Measurements from ENCODE around the gene EYS. TPM values are rescaled to one million over a fixed set of nuclear protein-coding genes. Genes with fewer than 3 reads are reported as not detected.

Gene EYS
- total RNA-seq, 1 experiment from 2014 or later: 0.98 TPM

GRCh38 chr6:65221153-65221552 is 485.9 kb downstream of the EYS start:
- no peak for DNase-seq (ENCODE audit: low read depth)

DNA sequence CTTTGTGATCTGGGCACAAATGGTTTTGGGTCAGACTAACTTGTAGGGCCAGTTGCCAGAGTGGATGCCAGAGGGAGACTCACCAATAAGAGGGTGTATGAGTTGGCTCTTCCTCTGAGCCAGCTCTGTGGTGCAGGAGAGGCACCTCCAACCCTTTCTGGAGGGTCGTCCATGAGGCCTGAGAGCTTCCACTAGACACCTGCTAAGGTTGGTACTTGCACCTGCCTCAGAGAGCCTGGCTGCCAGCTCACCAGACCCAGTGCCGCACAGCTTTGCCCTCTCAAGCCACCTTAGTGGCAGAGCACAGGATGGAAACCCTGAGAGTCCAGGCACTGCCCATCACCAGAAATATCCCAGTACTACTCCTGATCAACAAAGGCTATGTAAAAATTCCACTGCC is 504.3 kb downstream of the EYS start:
- no peak for DNase-seq (ENCODE audit: low read depth)

DNA sequence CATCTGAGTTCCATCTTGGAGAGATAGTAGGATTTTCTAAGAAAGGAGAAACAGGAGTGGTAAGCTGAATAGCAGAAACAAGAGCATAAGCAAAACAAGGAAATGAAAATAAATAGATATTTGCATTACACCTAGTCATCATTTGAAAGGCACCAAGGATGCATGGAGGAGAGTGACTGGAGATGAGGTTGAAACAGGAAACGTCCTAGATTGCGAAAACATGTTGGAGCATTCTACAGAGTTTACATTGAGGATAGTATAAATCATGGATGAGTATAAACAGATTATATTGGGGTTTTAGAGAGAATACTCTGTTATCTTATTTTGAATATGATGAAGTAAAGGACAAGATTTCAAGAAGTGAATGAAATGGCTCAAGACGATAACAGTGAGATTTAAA is 507.3 kb downstream of the EYS start:
- DNase-seq (ENCODE audit: low read depth): no peak

DNA sequence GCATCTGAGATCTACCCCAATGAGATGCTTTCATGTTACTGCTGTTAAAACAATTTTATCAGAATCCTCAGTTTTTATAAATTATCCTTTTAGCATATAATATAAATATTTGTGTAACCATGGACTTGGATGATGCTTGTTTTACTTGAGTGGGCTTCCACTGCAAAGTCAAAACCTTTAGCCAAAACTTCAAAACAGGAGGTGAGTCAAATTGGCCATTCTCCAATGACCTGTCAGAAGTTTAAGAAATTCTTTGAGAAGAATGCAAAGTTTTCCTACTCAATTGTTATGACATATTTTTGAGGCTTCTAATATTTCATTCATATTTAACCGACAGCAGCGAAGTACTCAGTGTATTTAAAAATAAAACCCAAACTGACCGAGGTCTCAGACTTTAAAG is 507.9 kb downstream of the EYS start:
- DNase-seq (ENCODE audit: low read depth): no peak

DNA sequence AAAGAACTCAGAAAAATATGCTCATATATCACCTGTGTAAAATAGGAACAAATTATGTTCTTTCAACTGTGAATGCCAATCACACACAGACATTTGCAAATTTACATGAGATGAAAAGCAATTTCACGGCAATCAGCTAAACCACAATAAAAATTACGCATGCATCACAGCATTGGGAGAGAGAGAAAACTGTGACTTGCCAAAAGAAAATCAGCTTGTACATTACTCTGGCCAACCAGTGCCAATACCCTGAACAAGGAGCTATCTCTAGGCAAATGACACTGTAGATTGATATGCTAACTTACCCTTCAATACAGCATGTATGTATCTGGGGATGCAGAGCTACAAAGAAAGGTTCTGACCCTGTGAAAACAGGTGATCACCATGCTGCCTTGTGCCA is 515.6 kb downstream of the EYS start:
- no peak for DNase-seq (ENCODE audit: low read depth)

GRCh38 chr6:65189236-65189881 is 517.7 kb downstream of the EYS start:
- DNase-seq (ENCODE audit: low read depth): no peak

DNA sequence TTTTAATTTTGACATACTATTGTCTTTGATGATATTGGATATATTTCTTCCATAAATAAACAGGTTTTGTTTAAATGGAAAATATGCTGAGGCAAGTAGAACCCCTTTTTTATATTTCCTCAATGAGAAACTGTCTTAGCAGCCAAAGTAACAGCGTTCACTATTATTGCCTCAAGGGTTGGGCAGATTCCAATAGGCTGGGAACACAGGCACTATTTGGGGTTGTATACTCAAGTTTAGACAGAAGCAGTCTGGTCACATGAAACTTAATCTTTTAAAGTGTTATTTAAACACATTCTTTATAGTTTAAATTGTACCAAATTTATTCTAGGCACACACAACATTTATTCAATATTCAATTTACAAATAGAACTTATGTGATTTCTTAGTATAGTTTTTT is 520.2 kb downstream of the EYS start:
- DNase-seq (ENCODE audit: low read depth): no peak

GRCh38 chr6:65182681-65183080 is 524.3 kb downstream of the EYS start:
- DNase-seq (ENCODE audit: low read depth): no peak

- no peak for DNase-seq (ENCODE audit: low read depth)
Observed at GRCh38 chr6:65170273-65170672, 536.8 kb downstream of the EYS start.

- DNase-seq (ENCODE audit: low read depth): no peak
Observed at GRCh38 chr6:65161661-65162060, 545.4 kb downstream of the EYS start.

GRCh38 chr6:65157025-65157424 is 550.0 kb downstream of the EYS start:
- no peak for DNase-seq (ENCODE audit: low read depth)

DNA sequence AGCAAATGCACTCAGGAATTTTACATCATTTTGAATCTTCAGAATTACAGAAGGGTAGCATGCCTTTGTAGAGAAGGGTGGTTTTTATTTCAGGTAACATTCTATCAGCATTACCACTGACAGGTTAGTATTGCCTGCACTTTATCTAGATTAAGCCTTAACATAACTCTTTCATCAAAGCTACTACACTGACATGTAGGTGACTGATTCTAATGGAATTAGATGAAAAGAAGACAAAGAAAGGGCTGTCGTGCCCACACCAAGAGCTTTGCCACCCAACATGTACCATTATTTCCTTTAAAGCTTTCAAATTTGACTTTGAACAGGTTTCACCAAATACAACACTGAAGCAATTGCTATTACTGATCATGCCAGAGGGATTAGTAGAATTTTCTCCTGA is 551.9 kb downstream of the EYS start:
- no peak for DNase-seq (ENCODE audit: low read depth)

DNA sequence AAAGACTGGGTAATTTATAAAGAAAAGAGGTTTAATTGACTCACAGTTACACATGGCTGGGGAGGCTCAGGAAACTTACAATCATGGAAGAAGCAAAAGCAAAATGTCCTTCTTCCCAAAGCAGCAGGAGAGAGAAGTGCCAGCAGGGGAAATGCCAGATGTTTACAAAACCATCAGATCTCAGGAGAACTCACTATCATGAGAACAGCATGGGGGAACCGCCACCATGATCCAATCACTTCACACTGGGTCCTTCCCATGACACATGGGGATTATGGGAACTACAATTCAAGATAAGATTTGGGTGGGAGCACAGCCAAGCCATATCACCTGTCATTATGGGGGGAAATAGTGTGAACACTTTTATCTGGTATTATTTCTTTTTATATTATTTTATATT is 557.2 kb downstream of the EYS start:
- DNase-seq (ENCODE audit: low read depth): no peak

DNA sequence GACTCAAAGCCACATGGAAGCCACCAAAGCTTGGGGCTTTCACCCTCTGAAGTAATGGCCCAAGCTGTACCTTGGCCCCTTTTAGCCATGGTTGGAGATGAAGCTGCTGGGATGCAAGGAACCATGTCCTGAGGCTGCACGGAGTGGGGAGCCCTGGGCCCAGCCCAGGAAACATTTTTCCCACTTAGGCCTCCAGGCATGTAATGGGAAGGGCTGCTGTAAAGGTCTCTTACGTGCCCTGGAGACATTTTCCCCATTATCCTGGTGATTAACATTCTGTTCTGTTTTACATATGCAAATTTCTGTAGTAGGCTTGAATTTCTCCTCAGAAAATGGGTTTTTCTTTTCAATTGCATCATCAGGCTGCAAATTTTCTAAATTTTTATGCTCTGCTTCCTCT is 558.2 kb downstream of the EYS start:
- no peak for DNase-seq (ENCODE audit: low read depth)

DNA sequence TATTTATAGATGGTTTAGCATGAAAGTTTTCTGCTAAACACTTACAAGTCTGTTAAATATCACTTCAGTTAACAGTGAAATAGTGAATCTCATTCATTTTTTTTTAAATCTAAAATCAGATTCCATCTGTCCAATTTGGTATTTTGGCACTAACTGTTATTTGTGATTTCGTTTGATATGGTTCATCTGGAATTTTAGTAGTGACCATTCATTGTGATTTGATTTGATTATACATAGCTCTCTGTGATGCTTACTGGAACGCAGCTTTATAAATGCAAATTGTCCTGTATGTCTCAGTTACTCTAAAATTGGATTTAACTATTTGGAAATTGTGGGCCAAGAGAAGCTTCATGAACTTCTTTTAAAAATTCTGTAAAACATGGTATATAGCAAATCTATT is 571.5 kb downstream of the EYS start:
- no peak for DNase-seq (ENCODE audit: low read depth)

- DNase-seq (ENCODE audit: low read depth): no peak
Observed at GRCh38 chr6:65126667-65127066, 580.4 kb downstream of the EYS start.

GRCh38 chr6:65123521-65123920 is 583.5 kb downstream of the EYS start:
- no peak for DNase-seq (ENCODE audit: low read depth)

- no peak for DNase-seq (ENCODE audit: low read depth)
Observed at GRCh38 chr6:65117817-65118409, 589.1 kb downstream of the EYS start.

DNA sequence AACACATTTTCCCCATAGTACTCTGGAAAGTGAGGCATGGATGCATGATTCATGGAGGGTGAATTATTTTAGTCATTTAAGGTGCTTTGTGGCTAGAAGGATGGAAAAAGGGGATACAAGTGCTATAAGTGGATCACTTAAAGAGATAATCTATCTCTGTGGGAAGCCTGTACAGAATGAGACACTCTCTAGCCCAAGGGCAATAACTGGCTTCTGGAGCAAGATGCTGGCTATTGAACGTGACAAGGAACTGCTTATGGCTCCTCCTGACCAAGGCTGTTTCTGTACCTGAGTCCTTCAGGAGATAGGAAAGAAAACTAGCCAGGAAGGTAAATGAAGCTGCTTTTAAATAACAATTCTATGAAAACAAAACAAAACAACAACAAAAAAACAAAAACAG is 590.7 kb downstream of the EYS start:
- no peak for DNase-seq (ENCODE audit: low read depth)

DNA sequence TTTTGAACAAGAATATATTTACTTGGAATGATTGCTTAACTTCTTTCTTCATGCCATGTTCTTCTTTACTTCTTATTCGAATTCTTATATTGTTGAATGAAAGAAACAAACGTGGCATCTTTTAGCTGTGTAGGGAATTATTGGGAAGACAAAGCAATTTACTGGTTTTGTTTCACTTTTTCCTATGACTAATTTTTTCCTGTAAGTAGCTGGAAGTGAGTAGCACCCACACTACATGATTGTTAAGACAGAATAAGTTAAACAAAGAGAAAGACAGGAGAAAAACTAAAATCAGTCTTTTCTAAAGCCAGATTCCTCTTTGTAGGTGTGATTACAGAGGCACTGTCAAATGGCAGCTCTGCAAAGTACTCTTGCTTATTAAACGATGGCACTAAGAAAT is 593.4 kb downstream of the EYS start:
- no peak for DNase-seq (ENCODE audit: low read depth)

GRCh38 chr6:65112435-65112834 is 594.6 kb downstream of the EYS start:
- DNase-seq (ENCODE audit: low read depth): no peak

DNA sequence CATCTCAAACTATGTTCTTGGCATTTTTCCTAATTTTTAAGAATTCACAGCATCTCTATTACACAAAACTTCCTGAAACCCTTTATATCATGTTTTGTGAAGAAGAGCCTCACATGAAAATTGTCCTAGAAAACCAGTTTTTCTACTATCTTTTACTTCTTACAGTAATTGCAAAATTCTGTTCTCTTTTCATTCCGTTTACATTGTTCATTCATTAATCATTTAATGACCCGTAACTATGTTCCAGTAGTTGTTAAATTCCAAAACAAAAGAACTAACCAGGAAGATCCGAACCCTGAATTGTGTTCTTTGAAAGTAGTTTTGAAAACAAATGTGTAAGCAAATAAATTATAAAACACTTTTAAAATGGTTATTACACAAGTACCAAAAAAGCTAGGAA is 597.0 kb downstream of the EYS start:
- no peak for DNase-seq (ENCODE audit: low read depth)

GRCh38 chr6:65098349-65098748 is 608.7 kb downstream of the EYS start:
- no peak for DNase-seq (ENCODE audit: low read depth)

DNA sequence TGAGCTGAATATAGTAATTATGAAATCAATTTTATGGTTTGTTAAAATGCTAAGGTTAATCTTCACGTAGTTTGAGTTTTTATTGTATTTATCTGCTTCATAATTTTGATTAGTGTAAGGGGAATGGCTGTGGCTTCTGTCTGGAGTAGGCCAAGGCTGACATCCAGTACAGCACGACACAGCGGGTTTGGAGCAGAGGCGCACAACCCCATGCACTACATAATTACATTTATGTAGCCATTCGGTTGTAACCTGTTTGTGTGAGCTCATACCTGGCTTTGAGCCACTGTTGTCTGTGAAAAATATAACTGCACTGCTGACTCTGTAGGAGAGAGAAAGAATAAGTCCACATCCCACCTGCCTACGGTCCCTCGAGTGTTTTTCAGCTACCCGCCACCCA is 615.5 kb downstream of the EYS start:
- DNase-seq (ENCODE audit: low read depth): no peak
